ENCODE measurements around the gene AOX1. TPM values are rescaled to one million over a fixed set of nuclear protein-coding genes. Genes with fewer than 3 reads are reported as not detected.

The AOX1 gene
- total and polyA plus RNA-seq, 2 of the 8 experiments (the other 6 are each of a cell fraction or from before 2014, with no cell fraction given), result 5.6 to 8.3 TPM

GRCh38 chr2:200652158-200652557, 66.3 kb downstream of the AOX1 start (continued):
- TF ChIP-seq NANOG (IDR thresholded peaks at IDR 0.05; ENCODE audit: insufficient read depth, low read depth, low read length, poor library complexity, severe bottlenecking), result no peak
